Vein endothelial cell (primary cell): ENCODE data around the gene FASTKD1. TPM values are rescaled to one million over a fixed set of nuclear protein-coding genes. Genes with fewer than 3 reads are reported as not detected.

Experiments
- total RNA-seq: library from RNA; depleted of rRNA; stranded (reverse); fragments of >200 nt; gene quantifications from 2 replicates; pipeline ENCODE4 v1.2.3, GENCODE V29; 2012

FASTKD1 gene
- total RNA-seq = 15.7 and 15.9 TPM in 2 replicates

GRCh38 chr2:169573160-169573973 is at the start of gene FASTKD1:
TSS of gene FASTKD1 (minus strand) at chr2:169573865. CDS start at chr2:169572029, 1,836 bp downstream.

GRCh38 chr2:169584005-169584877 is 10.6 kb upstream of the FASTKD1 start, which contains the start of gene PPIG:
TSS of gene PPIG (plus strand) at chr2:169584351. CDS start at chr2:169604042, 19,691 bp downstream.

GRCh38 chr2:169509298-169509885 is 64.3 kb downstream of the FASTKD1 start, which contains the start of gene KLHL41:
TSS of gene KLHL41 (plus strand) at chr2:169509702. CDS start at chr2:169509779, 77 bp downstream.

Other genes starting within 250 kb of the FASTKD1 start
- not detected in 2 replicates for gene LRP2, start 211.3 kb downstream of the FASTKD1 start, total RNA-seq
- 2.6 and 3.8 TPM in 2 replicates for gene BBS5, start 94.4 kb downstream of the FASTKD1 start, total RNA-seq
- 0.19 TPM in 1 of 2 replicates, not detected in the other for gene KLHL41, start 64.2 kb downstream of the FASTKD1 start, total RNA-seq
- 17.3 and 28.4 TPM in 2 replicates for gene PPIG, start 10.5 kb upstream of the FASTKD1 start, total RNA-seq
- gene CFAP210, start 120.5 kb upstream of the FASTKD1 start, total RNA-seq = not detected in 2 replicates
- gene PHOSPHO2, start 120.6 kb upstream of the FASTKD1 start, total RNA-seq = 2.2 and 3.6 TPM in 2 replicates
- 7.3 and 7.8 TPM in 2 replicates for gene KLHL23, start 160.0 kb upstream of the FASTKD1 start, total RNA-seq
- gene SSB, start 225.0 kb upstream of the FASTKD1 start, total RNA-seq = 72.8 and 98.4 TPM in 2 replicates